Epithelial cell of esophagus (primary cell): ENCODE data around the gene POLN.
"Not testable (repeated sequence)": the region's sequence is repeated elsewhere in the genome, so short reads cannot be mapped to it uniquely, and the experiment has no call there.

Experiments used
- DNase-seq: peaks from one replicate; pipeline ENCODE4 v3.0.0; 2010; ENCODE audit warnings: low read depth
- H3K4me3 ChIP-seq: 2 replicates; pipeline ENCODE4 v1.5.1; 2011; ENCODE audit warnings: mild to moderate bottlenecking, low read length, control low read depth
- TF ChIP-seq, protein P1 (sequence below): IDR thresholded peaks from 2 replicates; pipeline ENCODE4 v1.5.1; 2011; ENCODE audit warnings: low read depth, mild to moderate bottlenecking, low read length, control low read depth, inconsistent platforms; ENCODE audit not compliant: insufficient read depth; ENCODE audit errors: missing control alignments

POLN gene

DNA sequence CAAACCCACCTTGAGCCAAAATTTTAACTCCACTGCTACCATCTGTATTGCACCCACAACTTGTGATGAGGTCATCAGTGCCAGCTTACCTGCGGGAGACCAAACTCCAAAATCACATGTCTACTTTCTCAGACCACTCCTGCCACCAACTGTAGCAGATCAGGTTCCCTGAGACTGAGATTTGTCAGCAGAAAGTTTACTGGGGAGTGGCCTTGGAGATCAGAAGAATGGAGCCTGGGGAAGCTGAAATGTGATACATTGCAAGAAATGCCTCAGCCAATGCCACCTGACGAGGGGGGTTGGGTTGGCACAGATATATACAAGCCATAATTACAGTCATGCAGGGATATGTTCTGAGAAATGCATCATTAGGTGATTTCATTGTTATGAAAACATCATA is 19.1 kb downstream of the POLN start:
- TF ChIP-seq, protein P1, sequence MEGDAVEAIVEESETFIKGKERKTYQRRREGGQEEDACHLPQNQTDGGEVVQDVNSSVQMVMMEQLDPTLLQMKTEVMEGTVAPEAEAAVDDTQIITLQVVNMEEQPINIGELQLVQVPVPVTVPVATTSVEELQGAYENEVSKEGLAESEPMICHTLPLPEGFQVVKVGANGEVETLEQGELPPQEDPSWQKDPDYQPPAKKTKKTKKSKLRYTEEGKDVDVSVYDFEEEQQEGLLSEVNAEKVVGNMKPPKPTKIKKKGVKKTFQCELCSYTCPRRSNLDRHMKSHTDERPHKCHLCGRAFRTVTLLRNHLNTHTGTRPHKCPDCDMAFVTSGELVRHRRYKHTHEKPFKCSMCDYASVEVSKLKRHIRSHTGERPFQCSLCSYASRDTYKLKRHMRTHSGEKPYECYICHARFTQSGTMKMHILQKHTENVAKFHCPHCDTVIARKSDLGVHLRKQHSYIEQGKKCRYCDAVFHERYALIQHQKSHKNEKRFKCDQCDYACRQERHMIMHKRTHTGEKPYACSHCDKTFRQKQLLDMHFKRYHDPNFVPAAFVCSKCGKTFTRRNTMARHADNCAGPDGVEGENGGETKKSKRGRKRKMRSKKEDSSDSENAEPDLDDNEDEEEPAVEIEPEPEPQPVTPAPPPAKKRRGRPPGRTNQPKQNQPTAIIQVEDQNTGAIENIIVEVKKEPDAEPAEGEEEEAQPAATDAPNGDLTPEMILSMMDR, result no peak
- no peak overlapping the region for H3K4me3 ChIP-seq
- DNase-seq, result peak; percentile 42

DNA sequence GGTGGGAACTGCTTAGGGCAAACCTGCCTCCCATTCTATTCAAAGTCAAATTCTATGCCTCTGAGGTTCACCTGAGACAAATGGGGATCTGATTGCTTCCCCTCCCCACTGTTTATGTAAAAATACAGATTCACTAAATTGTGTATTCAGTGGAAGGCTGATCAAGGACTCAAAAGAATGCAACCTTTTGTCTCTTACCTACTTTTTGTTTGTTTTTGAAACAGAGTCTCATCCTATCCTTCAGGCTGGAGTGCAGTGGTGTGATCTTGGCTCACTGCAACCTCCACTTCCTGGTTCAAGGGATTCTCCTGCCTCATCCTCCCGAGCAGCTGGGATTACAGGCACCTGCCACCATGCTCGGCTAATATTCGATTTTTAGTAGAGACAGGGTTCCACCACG is 20.5 kb downstream of the POLN start:
- not testable (repeated sequence) for DNase-seq

DNA sequence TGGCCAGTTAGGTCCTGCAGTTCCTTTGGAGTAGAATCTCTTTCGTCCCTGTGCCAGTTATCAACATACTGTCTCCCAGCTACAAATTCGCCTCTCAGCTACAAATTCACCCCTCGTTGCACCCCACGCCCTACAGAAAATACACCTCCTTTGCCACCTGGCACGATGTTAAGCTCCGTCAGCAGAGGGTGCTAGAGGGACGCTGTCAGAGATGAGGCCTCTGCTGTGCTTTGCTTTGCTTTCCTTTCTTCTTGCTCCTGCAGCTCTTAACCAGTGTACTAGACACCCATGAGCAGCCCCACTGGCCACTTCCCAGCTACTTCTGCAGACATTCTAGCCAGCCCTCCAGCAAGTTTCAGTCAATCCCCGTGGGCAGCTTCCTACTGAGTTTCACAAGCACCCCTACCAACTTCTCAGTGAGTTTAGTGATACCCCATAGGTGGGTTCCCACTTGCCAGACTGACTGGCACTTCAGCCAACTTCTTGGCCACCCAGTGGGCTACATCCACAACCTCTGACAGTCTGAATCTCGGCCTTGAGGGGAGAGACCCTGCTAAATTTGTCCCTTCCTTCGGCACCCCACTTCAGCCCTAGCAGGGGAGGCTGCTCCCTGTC is 21.8 kb downstream of the POLN start:
- peak; percentile 69 for DNase-seq
- TF ChIP-seq, protein P1, result peak; percentile 96
- H3K4me3 ChIP-seq, result no peak overlapping the region

More for the DNA sequence above, 20.5 kb downstream of the POLN start:
- H3K4me3 ChIP-seq, result not testable (repeated sequence)

DNA sequence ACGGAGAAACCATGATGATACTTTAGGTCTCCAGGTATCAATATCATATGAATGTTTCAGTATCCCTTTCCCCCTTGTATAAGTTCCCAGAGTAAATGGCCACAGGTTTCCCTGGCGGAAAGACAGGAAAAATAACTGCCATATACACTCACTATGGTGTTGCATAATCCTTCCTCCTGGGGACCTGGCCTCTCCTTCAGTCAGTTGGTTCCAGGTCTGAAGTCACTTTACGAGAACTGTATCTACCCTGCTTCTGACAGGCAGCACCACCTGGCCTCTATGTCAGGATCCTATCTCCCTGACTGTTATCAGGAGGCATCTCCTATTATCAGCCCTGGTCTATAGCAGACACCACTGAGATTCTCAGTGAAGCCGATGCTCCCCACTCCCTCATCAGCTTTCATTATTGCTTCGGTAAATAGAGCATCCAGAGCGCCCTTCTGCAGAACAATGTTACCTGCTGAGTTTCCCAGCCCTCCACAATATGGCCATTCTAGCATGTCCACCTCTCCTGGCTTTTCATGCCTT is 22.6 kb downstream of the POLN start:
- TF ChIP-seq, protein P1, result no peak
- no peak overlapping the region for H3K4me3 ChIP-seq
- DNase-seq, result no peak

DNA sequence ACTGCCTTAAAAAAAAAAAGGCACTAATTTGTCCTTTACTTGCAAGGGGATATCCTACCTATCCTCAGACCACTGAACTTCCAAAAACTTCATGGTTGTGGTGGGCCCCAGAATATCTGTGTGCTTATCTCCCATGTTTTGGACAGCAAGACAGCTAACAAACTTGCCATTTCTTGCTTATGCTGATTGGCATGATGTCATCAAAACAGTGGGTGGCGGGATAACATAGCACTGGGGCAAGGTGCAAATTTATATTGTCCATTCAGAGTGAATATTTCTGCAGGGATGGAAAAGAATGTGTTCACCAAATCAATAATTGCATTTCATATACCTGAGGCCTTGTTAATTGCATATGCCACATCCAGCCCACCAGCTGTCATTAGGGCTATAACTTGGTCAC is 23.5 kb downstream of the POLN start:
- TF ChIP-seq, protein P1, result no peak
- no peak overlapping the region for H3K4me3 ChIP-seq
- no peak for DNase-seq

DNA sequence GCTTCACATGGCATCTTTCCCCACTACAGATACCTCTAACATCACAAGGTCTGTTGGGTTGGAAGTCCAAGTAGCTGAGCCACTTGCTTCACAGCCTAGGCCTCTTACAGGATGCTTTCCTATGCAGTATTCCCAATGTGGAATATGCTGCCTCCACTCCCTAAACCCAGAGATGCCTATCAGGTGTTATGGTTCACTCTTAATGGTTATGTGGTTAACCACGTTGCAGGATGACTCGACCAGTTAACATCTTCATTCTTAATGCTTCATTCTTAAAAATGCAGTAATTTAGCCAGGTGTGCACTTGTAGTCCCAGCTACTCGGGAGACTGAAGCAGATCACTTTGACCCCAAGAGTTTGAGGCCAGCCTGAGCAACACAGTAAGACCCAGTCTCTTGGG is 24.2 kb downstream of the POLN start:
- TF ChIP-seq, protein P1, result no peak
- DNase-seq, result peak; percentile 46
- H3K4me3 ChIP-seq, result no peak overlapping the region

DNA sequence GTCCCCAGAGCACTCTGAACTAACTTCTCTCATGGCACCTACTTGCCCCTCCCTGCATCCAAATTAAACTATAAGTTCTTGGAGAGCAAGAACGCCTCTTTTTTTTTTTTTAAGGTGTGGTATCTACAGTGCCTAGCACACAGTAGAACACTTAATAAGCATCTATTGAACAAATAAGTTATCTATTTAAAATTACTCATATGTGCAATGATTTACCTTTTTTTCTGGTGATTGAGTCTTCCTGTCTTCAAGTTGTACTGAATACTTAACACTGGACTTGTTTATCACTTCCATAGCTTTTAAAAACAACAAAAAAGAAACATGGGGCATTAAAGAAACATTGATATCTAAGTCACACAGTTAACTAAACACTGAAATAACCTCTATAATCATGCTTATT is 29.1 kb downstream of the POLN start:
- TF ChIP-seq, protein P1, result no peak
- no peak for DNase-seq
- no peak overlapping the region for H3K4me3 ChIP-seq

DNA sequence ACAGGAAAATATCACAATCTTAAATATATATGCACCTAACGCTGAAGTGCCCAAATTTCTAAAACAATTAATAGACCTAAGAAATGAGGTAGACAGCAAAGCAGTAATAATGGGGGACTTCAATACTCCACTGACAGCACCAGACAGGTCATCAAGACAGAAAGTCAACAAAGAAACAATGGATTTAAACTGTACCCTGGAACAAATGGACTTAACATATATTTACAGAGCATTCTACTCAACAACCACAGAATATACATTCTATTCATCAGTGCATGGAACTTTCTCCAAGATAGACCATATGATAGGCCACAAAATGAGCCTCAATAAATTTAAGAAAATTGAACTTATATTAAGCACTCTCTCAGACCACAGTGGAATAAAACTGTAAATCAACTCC is 39.1 kb downstream of the POLN start:
- not testable (repeated sequence) for H3K4me3 ChIP-seq, DNase-seq
